HEK293 (cell line): ENCODE results near the gene MSI2.
A peak's percentile ranks its signal among the peaks of the same experiment; 100 is the strongest.

Experiments used
- CTCF ChIA-PET: fragments of 350-600 bp; formaldehyde crosslinking; extraction: SDS; loops from one replicate; lab custom pipeline; 2021; ENCODE audit warnings: antibody characterized with exemption; lab: Yijun Ruan, JAX
- POLR2A ChIA-PET: fragments of 300-600 bp; formaldehyde crosslinking; extraction: SDS; loops from one replicate; lab custom pipeline; 2020; ENCODE audit warnings: antibody characterized with exemption, inconsistent platforms; lab: Yijun Ruan, JAX
- H3K27ac ChIP-seq: fragments of 200-500 bp; sonication (Bioruptor generic); 2 replicates; pipeline ENCODE4 v1.5.1; 2014; ENCODE audit warnings: low read depth, low read length, control low read depth, inconsistent platforms; ENCODE audit errors: extremely low read depth
- H3K36me3 ChIP-seq, 2 experiments: fragments of 200-500 bp in 1 of 2; sonication (Bioruptor generic) in 1 of 2; 1 replicate in 1 of 2; 2 replicates in 1 of 2; pipeline ENCODE4 v1.5.1; 2014 to 2017; ENCODE audit warnings: inconsistent platforms in 2 of 2, low read length in 2 of 2; ENCODE audit not compliant: control insufficient read depth in 2 of 2, insufficient read depth in 1 of 2
- H3K4me1 ChIP-seq: fragments of 200-500 bp; sonication (Bioruptor generic); 2 replicates; pipeline ENCODE4 v1.5.1; 2014; ENCODE audit warnings: mild to moderate bottlenecking, low read length, inconsistent platforms; ENCODE audit not compliant: control insufficient read depth, insufficient read depth
- H3K4me3 ChIP-seq: 2 replicates; pipeline ENCODE4 v1.5.1; 2011; ENCODE audit warnings: low read depth, mild to moderate bottlenecking, control low read depth, low read length, moderate library complexity
- H3K9me3 ChIP-seq: fragments of 200-500 bp; sonication (Bioruptor generic); 2 replicates; pipeline ENCODE4 v1.5.1; 2014; ENCODE audit warnings: low read depth, low read length, inconsistent platforms; ENCODE audit not compliant: control insufficient read depth, insufficient read depth
- GLIS1 ChIP-seq: fragments of 450-650 bp; formaldehyde crosslinking; IDR thresholded peaks from 2 replicates; pipeline ENCODE4 v1.5.1; 2016; ENCODE audit warnings: missing biosample characterization, missing genetic modification characterization
- KLF1 ChIP-seq: fragments of 450-650 bp; formaldehyde crosslinking; IDR thresholded peaks from 2 replicates; pipeline ENCODE4 v1.5.1; 2016; ENCODE audit warnings: missing biosample characterization, missing genetic modification characterization
- REPIN1 ChIP-seq: fragments of 450-650 bp; formaldehyde crosslinking; IDR thresholded peaks from 2 replicates; pipeline ENCODE4 v1.5.1; 2017; ENCODE audit warnings: missing biosample characterization, missing genetic modification characterization, low read depth
- WT1 ChIP-seq: fragments of 450-650 bp; formaldehyde crosslinking; IDR thresholded peaks from 2 replicates; pipeline ENCODE4 v1.5.1; 2016; ENCODE audit warnings: missing biosample characterization, missing genetic modification characterization
- ZFHX2 ChIP-seq: fragments of 450-650 bp; formaldehyde crosslinking; conservative IDR thresholded peaks from 2 replicates; pipeline ENCODE4 v1.5.1; 2016; ENCODE audit warnings: missing biosample characterization, missing genetic modification characterization
- ZNF133 ChIP-seq: fragments of 450-650 bp; formaldehyde crosslinking; IDR thresholded peaks from 2 replicates; pipeline ENCODE4 v1.5.1; 2016; ENCODE audit warnings: missing biosample characterization, missing genetic modification characterization
- ZNF157 ChIP-seq: fragments of 450-650 bp; formaldehyde crosslinking; IDR thresholded peaks from 2 replicates; pipeline ENCODE4 v1.5.1; 2016; ENCODE audit warnings: missing biosample characterization, missing genetic modification characterization
- ZNF23 ChIP-seq: fragments of 450-650 bp; formaldehyde crosslinking; IDR thresholded peaks from 2 replicates; pipeline ENCODE4 v1.5.1; 2016; ENCODE audit warnings: missing biosample characterization, missing genetic modification characterization, borderline replicate concordance
- ZNF341 ChIP-seq: fragments of 450-650 bp; formaldehyde crosslinking; IDR thresholded peaks from 2 replicates; pipeline ENCODE4; 2016; ENCODE audit warnings: low read depth, missing biosample characterization, missing genetic modification characterization
- ZNF416 ChIP-seq: fragments of 450-650 bp; formaldehyde crosslinking; IDR thresholded peaks from 2 replicates; pipeline ENCODE4 v1.5.1; 2016; ENCODE audit warnings: missing biosample characterization, missing genetic modification characterization
- ZNF426 ChIP-seq: fragments of 450-650 bp; formaldehyde crosslinking; IDR thresholded peaks from 2 replicates; pipeline ENCODE4 v1.5.1; 2017; ENCODE audit warnings: missing biosample characterization, missing genetic modification characterization, mild to moderate bottlenecking, inconsistent platforms, moderate library complexity
- ZNF501 ChIP-seq: fragments of 450-650 bp; formaldehyde crosslinking; IDR thresholded peaks from 2 replicates; pipeline ENCODE4 v1.5.1; 2016; ENCODE audit warnings: missing biosample characterization, missing genetic modification characterization
- ZNF514 ChIP-seq: fragments of 450-650 bp; formaldehyde crosslinking; IDR thresholded peaks from 2 replicates; pipeline ENCODE4 v1.5.1; 2016; ENCODE audit warnings: missing biosample characterization, missing genetic modification characterization
- ZNF596 ChIP-seq: fragments of 450-650 bp; IDR thresholded peaks from 2 replicates; pipeline ENCODE4 v1.5.0; 2018; ENCODE audit warnings: missing biosample characterization, mild to moderate bottlenecking, missing genetic modification characterization, moderate library complexity
- ZNF629 ChIP-seq: fragments of 450-650 bp; formaldehyde crosslinking; IDR thresholded peaks from 2 replicates; pipeline ENCODE4 v1.5.1; 2017; ENCODE audit warnings: missing biosample characterization, missing genetic modification characterization
- ZNF677 ChIP-seq: fragments of 450-650 bp; IDR thresholded peaks from 2 replicates; pipeline ENCODE4 v1.5.0; 2018; ENCODE audit warnings: missing biosample characterization, mild to moderate bottlenecking, missing genetic modification characterization, moderate library complexity
- ZNF76 ChIP-seq: fragments of 450-650 bp; formaldehyde crosslinking; IDR thresholded peaks from 2 replicates; pipeline ENCODE4; 2016; ENCODE audit warnings: low read depth, missing biosample characterization, missing genetic modification characterization, borderline replicate concordance
- ZNF785 ChIP-seq: fragments of 450-650 bp; formaldehyde crosslinking; IDR thresholded peaks from 2 replicates; pipeline ENCODE4 v1.5.1; 2016; ENCODE audit warnings: missing biosample characterization, missing genetic modification characterization
- TF ChIP-seq, protein P1 (sequence below): fragments of 450-650 bp; formaldehyde crosslinking; IDR thresholded peaks from 2 replicates; pipeline ENCODE4 v1.5.1; 2016; ENCODE audit warnings: missing biosample characterization, missing genetic modification characterization, borderline replicate concordance
- TF ChIP-seq, protein P2 (sequence below): fragments of 450-650 bp; formaldehyde crosslinking; IDR thresholded peaks from 2 replicates; pipeline ENCODE4 v1.5.1; 2017; ENCODE audit warnings: missing biosample characterization, missing genetic modification characterization
- TF ChIP-seq, protein P3 (sequence below): fragments of 450-650 bp; formaldehyde crosslinking; IDR thresholded peaks from 2 replicates; pipeline ENCODE4 v1.5.1; 2016; ENCODE audit warnings: missing biosample characterization, missing genetic modification characterization
- TF ChIP-seq, protein P4 (sequence below): fragments of 450-650 bp; formaldehyde crosslinking; IDR thresholded peaks from 2 replicates; pipeline ENCODE4 v1.5.1; 2016; ENCODE audit warnings: missing biosample characterization, missing genetic modification characterization

The MSI2 gene

DNA sequence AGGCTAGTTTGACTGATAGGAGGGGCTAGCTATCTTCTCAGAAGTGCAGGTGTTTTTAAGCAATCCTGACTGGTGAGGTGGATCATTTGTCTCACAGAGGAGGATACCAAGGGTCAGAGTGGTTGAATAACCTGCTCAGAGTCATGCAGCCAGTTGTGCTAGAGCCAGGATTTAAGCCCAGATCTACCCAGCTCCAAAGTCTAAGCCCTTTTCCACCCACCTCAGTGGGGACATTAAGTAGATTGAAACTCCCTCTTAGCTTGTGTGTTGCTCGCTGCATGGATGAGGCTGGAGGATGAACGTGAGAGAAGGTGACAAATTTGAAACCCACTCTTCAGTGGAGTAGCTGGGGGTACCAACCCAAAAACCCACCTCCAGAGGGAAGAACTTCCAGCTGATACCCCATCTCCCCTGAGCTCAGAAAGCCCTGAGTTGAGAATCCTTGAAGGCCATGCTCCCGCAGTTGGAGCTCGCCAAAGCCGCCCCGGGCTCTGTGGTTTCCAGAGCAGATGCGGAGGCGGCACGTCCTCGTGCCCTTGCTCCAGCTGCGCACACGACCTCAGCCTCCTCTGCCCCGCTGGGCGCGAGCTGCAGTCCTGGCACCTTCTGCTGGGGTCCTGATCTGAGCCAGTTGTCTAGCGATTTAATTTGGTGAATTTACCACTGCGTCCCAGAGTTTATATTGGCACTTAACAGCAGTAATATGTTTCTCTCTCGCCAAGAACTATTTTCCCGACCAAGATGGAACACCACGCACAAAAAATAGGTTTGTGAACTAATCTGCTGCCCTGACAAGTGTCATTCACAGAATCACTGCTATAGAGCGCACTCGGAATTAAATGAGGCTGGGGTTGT, 329.2 kb downstream of the MSI2 start:
- Histone ChIP-seq H3K27ac (no peak overlapping the region), H3K9me3 (no peaks in the 10 kb centered on the region), H3K4me3 (no peak overlapping the region), H3K4me1 (peaks cover 18% of the 10 kb centered on the region), H3K36me3 (no peaks in the 10 kb centered on the region)
- TF ChIP-seq, protein P1, sequence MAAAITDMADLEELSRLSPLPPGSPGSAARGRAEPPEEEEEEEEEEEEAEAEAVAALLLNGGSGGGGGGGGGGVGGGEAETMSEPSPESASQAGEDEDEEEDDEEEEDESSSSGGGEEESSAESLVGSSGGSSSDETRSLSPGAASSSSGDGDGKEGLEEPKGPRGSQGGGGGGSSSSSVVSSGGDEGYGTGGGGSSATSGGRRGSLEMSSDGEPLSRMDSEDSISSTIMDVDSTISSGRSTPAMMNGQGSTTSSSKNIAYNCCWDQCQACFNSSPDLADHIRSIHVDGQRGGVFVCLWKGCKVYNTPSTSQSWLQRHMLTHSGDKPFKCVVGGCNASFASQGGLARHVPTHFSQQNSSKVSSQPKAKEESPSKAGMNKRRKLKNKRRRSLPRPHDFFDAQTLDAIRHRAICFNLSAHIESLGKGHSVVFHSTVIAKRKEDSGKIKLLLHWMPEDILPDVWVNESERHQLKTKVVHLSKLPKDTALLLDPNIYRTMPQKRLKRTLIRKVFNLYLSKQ (tag by site-specific recombination), result no peak
- TF ChIP-seq ZFHX2 (tag by site-specific recombination), result peak; percentile 39
- ChIA-PET POLR2A (interaction anchor here (0.5 to 1.2 kb wide), 5 partner anchors 31 to 768 kb away, joined by 3 to 5 read pairs (median 3); no protein-coding TSS in a partner anchor), CTCF (interaction anchor here (0.5 to 5.0 kb wide), 4 partner anchors 12 to 401 kb away, joined by 3 to 47 read pairs (median 4); no protein-coding TSS in a partner anchor)

DNA sequence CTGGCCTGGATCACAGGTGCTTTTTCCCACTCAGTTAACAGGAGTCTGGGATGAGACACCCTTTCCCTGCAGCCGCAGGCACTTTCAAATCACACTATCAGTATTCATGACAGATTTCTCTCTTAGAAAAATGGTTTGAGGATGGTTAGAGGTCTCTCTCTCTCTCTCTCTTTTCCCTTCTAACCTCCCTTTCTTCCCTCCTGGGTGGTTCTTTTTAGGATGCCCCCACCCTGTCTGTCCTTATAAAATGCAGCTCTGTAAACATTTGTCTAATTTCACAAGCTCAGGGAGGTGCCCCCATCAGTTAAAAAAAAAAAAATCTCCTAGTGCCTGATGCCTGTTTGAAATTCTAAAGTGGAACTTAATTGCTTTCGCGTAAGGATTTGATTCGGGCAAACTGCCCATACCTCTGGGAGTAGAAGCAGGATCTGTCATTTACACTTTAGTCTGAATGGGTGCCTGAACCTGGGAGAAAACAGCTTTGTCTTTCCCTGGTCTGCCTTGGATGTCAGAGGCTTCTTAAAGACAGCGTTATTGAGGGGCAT, 329.9 kb downstream of the MSI2 start:
- Histone ChIP-seq H3K36me3 (no peaks in the 10 kb centered on the region), H3K4me3 (no peak overlapping the region), H3K27ac (no peak overlapping the region; the same call in 1 of the 2 replicates), H3K4me1 (peaks cover 18% of the 10 kb centered on the region), H3K9me3 (no peaks in the 10 kb centered on the region)
- ChIA-PET CTCF (interaction anchor here (0.9 to 5.0 kb wide), 3 partner anchors 11 to 162 kb away, joined by 3 to 47 read pairs (median 6); no protein-coding TSS in a partner anchor), POLR2A (interaction anchor here (0.5 to 0.6 kb wide), 3 partner anchors 32 to 769 kb away, joined by 3 read pairs; no protein-coding TSS in a partner anchor)
- TF ChIP-seq ZNF596 (0 out of 2 replicates have a peak, but pooled peaks have one; percentile 28), WT1 (peak; percentile 82), KLF1 (tag by site-specific recombination) (peak; percentile 79), ZNF501 (tag by site-specific recombination) (no peak), GLIS1 (tag by site-specific recombination) (peak; percentile 95)
- TF ChIP-seq, protein P2, sequence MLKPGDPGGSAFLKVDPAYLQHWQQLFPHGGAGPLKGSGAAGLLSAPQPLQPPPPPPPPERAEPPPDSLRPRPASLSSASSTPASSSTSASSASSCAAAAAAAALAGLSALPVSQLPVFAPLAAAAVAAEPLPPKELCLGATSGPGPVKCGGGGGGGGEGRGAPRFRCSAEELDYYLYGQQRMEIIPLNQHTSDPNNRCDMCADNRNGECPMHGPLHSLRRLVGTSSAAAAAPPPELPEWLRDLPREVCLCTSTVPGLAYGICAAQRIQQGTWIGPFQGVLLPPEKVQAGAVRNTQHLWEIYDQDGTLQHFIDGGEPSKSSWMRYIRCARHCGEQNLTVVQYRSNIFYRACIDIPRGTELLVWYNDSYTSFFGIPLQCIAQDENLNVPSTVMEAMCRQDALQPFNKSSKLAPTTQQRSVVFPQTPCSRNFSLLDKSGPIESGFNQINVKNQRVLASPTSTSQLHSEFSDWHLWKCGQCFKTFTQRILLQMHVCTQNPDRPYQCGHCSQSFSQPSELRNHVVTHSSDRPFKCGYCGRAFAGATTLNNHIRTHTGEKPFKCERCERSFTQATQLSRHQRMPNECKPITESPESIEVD, result peak; percentile 61

DNA sequence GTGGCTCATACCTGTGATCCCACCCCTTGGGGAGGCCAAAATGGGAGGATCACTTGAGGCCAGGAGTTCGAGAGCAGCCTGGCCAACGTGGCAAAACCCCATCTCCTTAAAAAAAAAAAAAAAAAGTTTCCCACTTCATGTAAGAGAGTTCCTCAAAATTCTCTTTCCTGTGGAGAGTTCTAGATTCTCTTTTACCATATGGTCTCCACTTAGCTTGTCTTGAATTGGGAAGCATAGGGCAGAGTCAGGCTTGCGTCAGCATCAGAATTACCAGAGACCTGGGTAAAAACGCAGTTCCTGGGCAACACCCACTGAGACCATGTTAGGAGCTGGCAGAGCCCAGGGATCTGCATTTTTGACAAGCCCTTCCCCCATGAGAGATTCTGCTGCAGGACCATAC, 330.4 kb downstream of the MSI2 start:
- POLR2A ChIA-PET, result no interaction called here
- peaks cover 18% of the 10 kb centered on the region for H3K4me1 ChIP-seq
- no peak overlapping the region for H3K4me3 ChIP-seq
- CTCF ChIA-PET, result interaction anchor here (0.9 to 5.0 kb wide), 2 partner anchors 11 to 161 kb away, joined by 3 to 47 read pairs; no protein-coding TSS in a partner anchor
- no peaks in the 10 kb centered on the region for H3K36me3 ChIP-seq
- no peaks in the 10 kb centered on the region for H3K9me3 ChIP-seq
- H3K27ac ChIP-seq, result no peak overlapping the region; the same call in 1 of the 2 replicates
- TF ChIP-seq ZNF341 (tag by site-specific recombination) (no peak), ZNF76 (tag by site-specific recombination) (no peak), ZNF157 (tag by site-specific recombination) (no peak), ZNF133 (tag by site-specific recombination) (no peak), ZNF629 (tag by site-specific recombination) (no peak), ZNF416 (tag by site-specific recombination) (no peak), REPIN1 (tag by site-specific recombination) (no peak), ZNF501 (tag by site-specific recombination) (no peak), ZNF785 (tag by site-specific recombination) (no peak), ZNF514 (tag by site-specific recombination) (no peak), ZNF426 (tag by site-specific recombination) (no peak), ZNF23 (tag by site-specific recombination) (no peak), ZNF677 (no peak)
- TF ChIP-seq, protein P3, sequence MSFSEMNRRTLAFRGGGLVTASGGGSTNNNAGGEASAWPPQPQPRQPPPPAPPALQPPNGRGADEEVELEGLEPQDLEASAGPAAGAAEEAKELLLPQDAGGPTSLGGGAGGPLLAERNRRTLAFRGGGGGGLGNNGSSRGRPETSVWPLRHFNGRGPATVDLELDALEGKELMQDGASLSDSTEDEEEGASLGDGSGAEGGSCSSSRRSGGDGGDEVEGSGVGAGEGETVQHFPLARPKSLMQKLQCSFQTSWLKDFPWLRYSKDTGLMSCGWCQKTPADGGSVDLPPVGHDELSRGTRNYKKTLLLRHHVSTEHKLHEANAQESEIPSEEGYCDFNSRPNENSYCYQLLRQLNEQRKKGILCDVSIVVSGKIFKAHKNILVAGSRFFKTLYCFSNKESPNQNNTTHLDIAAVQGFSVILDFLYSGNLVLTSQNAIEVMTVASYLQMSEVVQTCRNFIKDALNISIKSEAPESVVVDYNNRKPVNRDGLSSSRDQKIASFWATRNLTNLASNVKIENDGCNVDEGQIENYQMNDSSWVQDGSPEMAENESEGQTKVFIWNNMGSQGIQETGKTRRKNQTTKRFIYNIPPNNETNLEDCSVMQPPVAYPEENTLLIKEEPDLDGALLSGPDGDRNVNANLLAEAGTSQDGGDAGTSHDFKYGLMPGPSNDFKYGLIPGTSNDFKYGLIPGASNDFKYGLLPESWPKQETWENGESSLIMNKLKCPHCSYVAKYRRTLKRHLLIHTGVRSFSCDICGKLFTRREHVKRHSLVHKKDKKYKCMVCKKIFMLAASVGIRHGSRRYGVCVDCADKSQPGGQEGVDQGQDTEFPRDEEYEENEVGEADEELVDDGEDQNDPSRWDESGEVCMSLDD (tag by site-specific recombination), result no peak
- TF ChIP-seq, protein P4, sequence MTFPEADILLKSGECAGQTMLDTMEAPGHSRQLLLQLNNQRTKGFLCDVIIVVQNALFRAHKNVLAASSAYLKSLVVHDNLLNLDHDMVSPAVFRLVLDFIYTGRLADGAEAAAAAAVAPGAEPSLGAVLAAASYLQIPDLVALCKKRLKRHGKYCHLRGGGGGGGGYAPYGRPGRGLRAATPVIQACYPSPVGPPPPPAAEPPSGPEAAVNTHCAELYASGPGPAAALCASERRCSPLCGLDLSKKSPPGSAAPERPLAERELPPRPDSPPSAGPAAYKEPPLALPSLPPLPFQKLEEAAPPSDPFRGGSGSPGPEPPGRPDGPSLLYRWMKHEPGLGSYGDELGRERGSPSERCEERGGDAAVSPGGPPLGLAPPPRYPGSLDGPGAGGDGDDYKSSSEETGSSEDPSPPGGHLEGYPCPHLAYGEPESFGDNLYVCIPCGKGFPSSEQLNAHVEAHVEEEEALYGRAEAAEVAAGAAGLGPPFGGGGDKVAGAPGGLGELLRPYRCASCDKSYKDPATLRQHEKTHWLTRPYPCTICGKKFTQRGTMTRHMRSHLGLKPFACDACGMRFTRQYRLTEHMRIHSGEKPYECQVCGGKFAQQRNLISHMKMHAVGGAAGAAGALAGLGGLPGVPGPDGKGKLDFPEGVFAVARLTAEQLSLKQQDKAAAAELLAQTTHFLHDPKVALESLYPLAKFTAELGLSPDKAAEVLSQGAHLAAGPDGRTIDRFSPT (tag by site-specific recombination), result no peak
